GM06990 (cell line): ENCODE results near the gene GSTA4.

ENCODE experiments used
- DNase-seq: peaks from one replicate; pipeline ENCODE4 v3.0.0-alpha.2; 2011; ENCODE audit not compliant: insufficient read length; ENCODE audit errors: extremely low read depth
- H3K27me3 ChIP-seq: replicated peaks from 2 replicates; pipeline ENCODE4 v1.6.0; 2011; ENCODE audit warnings: low read length; ENCODE audit not compliant: control insufficient read depth, insufficient read depth
- H3K36me3 ChIP-seq: 2 replicates; pipeline ENCODE4 v1.5.1; 2011; ENCODE audit warnings: low read length; ENCODE audit not compliant: control insufficient read depth, insufficient read depth
- H3K4me3 ChIP-seq: replicated peaks from 2 replicates; pipeline ENCODE4 v1.5.1; 2011; ENCODE audit warnings: low read depth, mild to moderate bottlenecking, control low read depth, low read length
- CTCF ChIP-seq: IDR thresholded peaks from 2 replicates; pipeline ENCODE4 v1.5.1; 2011; ENCODE audit warnings: low read length, control low read depth, mild to moderate bottlenecking, inconsistent platforms; ENCODE audit not compliant: insufficient read depth, poor library complexity, severe bottlenecking

Gene GSTA4

GRCh38 chr6:53023323-53023722, 28.2 kb upstream of the GSTA4 start:
- no peak overlapping the region for H3K4me3 ChIP-seq
- H3K36me3 ChIP-seq: no peaks in the 10 kb centered on the region
- no peaks in the 10 kb centered on the region for H3K27me3 ChIP-seq
- TF ChIP-seq CTCF: no peak
- no peak for DNase-seq

DNA sequence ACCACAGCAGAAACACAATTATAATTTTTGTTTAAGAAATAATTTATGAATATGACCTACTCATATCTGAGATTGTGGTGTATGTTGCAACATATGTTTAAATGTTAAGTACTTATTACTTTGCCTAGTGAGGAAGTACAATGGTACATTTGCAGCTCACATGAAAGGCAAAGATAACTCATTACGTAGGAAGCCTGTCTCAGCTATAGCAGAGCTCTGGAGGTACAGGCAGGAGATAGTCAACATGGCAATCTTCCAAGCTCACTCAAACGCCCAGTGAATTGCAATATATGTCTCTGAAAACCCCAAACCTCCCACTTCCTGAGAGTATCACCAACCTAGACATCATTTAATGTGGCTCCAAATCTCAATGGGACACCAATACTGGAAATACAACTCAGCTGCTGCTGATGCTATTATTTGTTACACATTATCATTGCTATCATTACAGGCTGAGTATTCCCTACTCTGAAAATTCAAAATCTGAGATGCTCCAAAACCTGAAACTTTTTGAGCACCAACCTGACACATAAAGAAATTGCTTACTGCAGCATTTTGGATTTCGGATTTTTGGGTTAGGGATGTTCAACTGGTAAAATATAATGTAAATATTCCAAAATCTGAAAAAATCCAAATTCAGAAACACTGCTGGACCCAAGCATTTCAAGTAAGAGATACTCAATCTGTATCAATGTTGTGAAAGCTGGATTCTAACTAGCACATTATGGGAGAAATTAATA, 25.1 kb upstream of the GSTA4 start:
- TF ChIP-seq CTCF: no peak
- no peak overlapping the region for H3K4me3 ChIP-seq
- no peaks in the 10 kb centered on the region for H3K27me3 ChIP-seq
- H3K36me3 ChIP-seq: no peaks in the 10 kb centered on the region; the same call in 1 of the 2 replicates
- no peak for DNase-seq

- DNase-seq: no peak
- Histone ChIP-seq H3K27me3 (no peaks in the 10 kb centered on the region), H3K36me3 (no peaks in the 10 kb centered on the region; the same call in 1 of the 2 replicates), H3K4me3 (no peak overlapping the region)
- TF ChIP-seq CTCF: no peak
These were observed 23.4 kb upstream of the GSTA4 start for GRCh38 chr6:53018446-53018845.

DNA sequence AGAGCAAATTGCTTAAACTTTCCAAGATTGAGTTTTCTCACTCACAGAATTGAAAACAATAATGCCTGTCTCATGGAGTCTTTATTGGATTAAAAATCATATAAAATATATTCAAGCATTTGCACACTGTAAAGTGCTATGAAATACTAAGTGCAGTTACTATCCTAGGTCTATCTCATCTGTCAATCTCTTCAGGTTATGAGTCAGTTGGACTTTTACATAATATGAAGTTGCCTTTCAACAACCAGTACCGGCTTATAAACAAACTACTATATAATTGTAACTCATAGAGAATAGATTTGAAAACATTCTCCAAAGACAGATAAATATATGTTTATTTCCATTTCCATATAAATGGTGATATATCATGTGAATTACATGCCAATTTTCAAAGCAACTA, 20.4 kb upstream of the GSTA4 start:
- DNase-seq: no peak
- no peaks in the 10 kb centered on the region; the same call in 1 of the 2 replicates for H3K36me3 ChIP-seq
- no peak for TF ChIP-seq CTCF
- no peaks in the 10 kb centered on the region for H3K27me3 ChIP-seq
- H3K4me3 ChIP-seq: no peak overlapping the region

DNA sequence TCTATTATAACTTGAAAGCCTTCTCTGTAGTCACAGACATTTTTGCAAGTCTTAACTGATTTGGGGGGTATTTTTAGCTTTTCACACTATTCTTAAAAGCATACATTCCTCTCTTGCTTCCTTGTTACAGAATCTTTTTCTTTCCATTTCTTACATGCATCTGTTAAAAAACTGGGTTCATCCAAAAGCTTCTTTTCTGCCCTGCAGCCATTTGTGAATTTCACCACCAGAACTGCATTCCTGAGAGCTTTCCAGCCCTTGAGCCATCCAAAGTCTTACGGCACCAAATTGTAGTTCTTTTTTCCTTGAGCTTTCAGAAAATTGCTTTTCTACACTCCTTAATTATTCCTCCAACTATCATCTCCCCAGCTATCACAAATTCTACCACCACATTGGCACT, 19.7 kb upstream of the GSTA4 start:
- no peak overlapping the region for H3K4me3 ChIP-seq
- no peaks in the 10 kb centered on the region; the same call in 1 of the 2 replicates for H3K36me3 ChIP-seq
- TF ChIP-seq CTCF: no peak
- no peak for DNase-seq
- no peaks in the 10 kb centered on the region for H3K27me3 ChIP-seq
